Thyroid gland (tissue), 4 donors: ENCODE data around the gene ESYT3. TPM values are rescaled to one million over a fixed set of nuclear protein-coding genes. Genes with fewer than 3 reads are reported as not detected.

Source experiments
- DNase-seq, 2 donors: peaks; one replicate each; pipeline ENCODE4 v3.0.0-alpha.2; 2019
- H3K27ac ChIP-seq, 3 donors: fragments of 200-600 bp; sonication (generic); 1 replicate in 2 of 3; 2 replicates in 1 of 3; pipeline ENCODE4 v1.5.1; 2016 to 2019; ENCODE audit warnings: mild to moderate bottlenecking in 1 of 3, moderate library complexity in 1 of 3
- H3K27me3 ChIP-seq: fragments of 200-600 bp; sonication (generic); one replicate; pipeline ENCODE4 v1.5.1; 2019
- H3K36me3 ChIP-seq, 2 donors: fragments of 200-600 bp; sonication (generic); one replicate each; pipeline ENCODE4 v1.5.1; 2016 to 2019
- H3K4me1 ChIP-seq, 2 donors: fragments of 200-600 bp; sonication (generic); one replicate each; pipeline ENCODE4 v1.5.1; 2017 to 2019
- H3K4me3 ChIP-seq, 3 donors: fragments of 200-600 bp; sonication (generic); replicated peaks in 1 of 3; 1 replicate in 2 of 3; 2 replicates in 1 of 3; pipeline ENCODE4 v1.5.1; 2016; ENCODE audit warnings: mild to moderate bottlenecking in 1 of 3
- H3K9me3 ChIP-seq: fragments of 200-600 bp; sonication (generic); one replicate; pipeline ENCODE4 v1.5.1; 2017
- CTCF ChIP-seq, 6 experiments: fragments of 200-600 bp in 3 of 6; fragments of 450-650 bp in 3 of 6; sonication (generic) in 3 of 6; IDR thresholded peaks; one replicate each; pipeline ENCODE4 v1.5.1; 2016 to 2019; ENCODE audit warnings: antibody characterized with exemption in 6 of 6, mild to moderate bottlenecking in 2 of 6, inconsistent platforms in 1 of 6, moderate library complexity in 1 of 6
- POLR2A ChIP-seq, 2 donors: fragments of 450-650 bp; IDR thresholded peaks; one replicate each; pipeline ENCODE4 v1.6.1; 2017; ENCODE audit warnings: antibody characterized with exemption in 2 of 2, mild to moderate bottlenecking in 2 of 2, moderate library complexity in 1 of 2
- WGBS, 2 donors: methylation state at CpG; one replicate each; pipeline ENCODE4 v1.1.5; 2017; 5-methylcytosine and 5-hydroxymethylcytosine counted together
- intact Hi-C: fragments of 100-400 bp; cut with DNase I; formaldehyde crosslinking; loops from one replicate; pipeline ENCODE4 v1.15.1; 2023
- total RNA-seq, 4 donors: library from RNA; depleted of rRNA; stranded (reverse); fragments of >200 nt; gene quantifications; one replicate each; pipeline ENCODE4 v1.2.3, GENCODE V29; 2016

Gene ESYT3
- total RNA-seq, 4 donors from 2014 or later: 19.9 to 82.8 (median 22.7) TPM

- Histone ChIP-seq H3K9me3 (no peaks in the 10 kb centered on the region), H3K27ac (peak overlapping the region in 2 of 3 donors; percentile 9 to 59), H3K27me3 (no peaks in the 10 kb centered on the region), H3K36me3 (no peaks in the 10 kb centered on the region), H3K4me1 (peaks cover 19 to 36% of the 10 kb centered on the region in 2 donors), H3K4me3 (no peak overlapping the region)
- no peak for DNase-seq
- intact Hi-C loops: no loop called here
- 66 to 74% methylated on average over 4 of the region's 4 CpGs for WGBS, 2 donors
- TF ChIP-seq CTCF (IDR thresholded peaks at IDR 0.05) (no peak), POLR2A (IDR thresholded peaks at IDR 0.05) (no peak)
Measured at GRCh38 chr3:138439646-138440045, 5.2 kb downstream of the ESYT3 start.

- no peaks in the 10 kb centered on the region for H3K36me3 ChIP-seq
- 17 to 49% methylated on average over 6 to 7 of the region's 7 CpGs for WGBS, 2 donors
- intact Hi-C loops: no loop called here
Measured at GRCh38 chr3:138440121-138440521, 5.7 kb downstream of the ESYT3 start.

GRCh38 chr3:138440596-138440995 lies 6.2 kb downstream of the ESYT3 start:
- Histone ChIP-seq H3K9me3 (no peaks in the 10 kb centered on the region), H3K4me3 (no peak overlapping the region), H3K27me3 (no peaks in the 10 kb centered on the region), H3K36me3 (no peaks in the 10 kb centered on the region), H3K4me1 (peaks cover 19 to 36% of the 10 kb centered on the region in 2 donors), H3K27ac (peak overlapping the region; percentile 59 to 75 (median 68))
- TF ChIP-seq CTCF (IDR thresholded peaks at IDR 0.05): no peak
- TF ChIP-seq POLR2A (IDR thresholded peaks at IDR 0.05): no peak
- intact Hi-C loops: no loop called here
- no peak for DNase-seq
- WGBS, 2 donors: 37 to 65% methylated on average over 2 to 3 of the region's 3 CpGs

More at GRCh38 chr3:138440121-138440521, 5.7 kb downstream of the ESYT3 start:
- no peaks in the 10 kb centered on the region for H3K9me3 ChIP-seq
- peaks cover 19 to 36% of the 10 kb centered on the region in 2 donors for H3K4me1 ChIP-seq
- DNase-seq: peak; percentile 98 to 99
- H3K27me3 ChIP-seq: no peaks in the 10 kb centered on the region
- TF ChIP-seq CTCF (IDR thresholded peaks at IDR 0.05): no peak
- TF ChIP-seq POLR2A (IDR thresholded peaks at IDR 0.05): peak in 1 of 2 donors; percentile 44
- H3K27ac ChIP-seq: peak overlapping the region; percentile 59 to 75 (median 68)
- no peak overlapping the region for H3K4me3 ChIP-seq

GRCh38 chr3:138441256-138441655 lies 6.8 kb downstream of the ESYT3 start:
- H3K4me1 ChIP-seq: peaks cover 19 to 36% of the 10 kb centered on the region in 2 donors
- intact Hi-C loops: no loop called here
- WGBS, 2 donors: 80 to 100% methylated on average over 2 of the region's 2 CpGs
- no peak for DNase-seq
- H3K27me3 ChIP-seq: no peaks in the 10 kb centered on the region
- no peaks in the 10 kb centered on the region for H3K9me3 ChIP-seq
- no peaks in the 10 kb centered on the region for H3K36me3 ChIP-seq
- peak overlapping the region; percentile 59 to 75 (median 68) for H3K27ac ChIP-seq
- TF ChIP-seq CTCF (IDR thresholded peaks at IDR 0.05) (no peak), POLR2A (IDR thresholded peaks at IDR 0.05) (no peak)
- H3K4me3 ChIP-seq: no peak overlapping the region

GRCh38 chr3:138441742-138442141 lies 7.3 kb downstream of the ESYT3 start:
- intact Hi-C loops: no loop called here
- WGBS, 2 donors: 51 to 55% methylated on average over 2 of the region's 2 CpGs
- no peak for DNase-seq
- Histone ChIP-seq H3K36me3 (no peaks in the 10 kb centered on the region), H3K27me3 (no peaks in the 10 kb centered on the region), H3K9me3 (no peaks in the 10 kb centered on the region), H3K4me3 (no peak overlapping the region), H3K27ac (no peak overlapping the region), H3K4me1 (peaks cover 19 to 36% of the 10 kb centered on the region in 2 donors)
- TF ChIP-seq POLR2A (IDR thresholded peaks at IDR 0.05): no peak
- no peak for TF ChIP-seq CTCF (IDR thresholded peaks at IDR 0.05)
